ENCODE measurements around the gene FAM222B. TPM values are rescaled to one million over a fixed set of nuclear protein-coding genes. Genes with fewer than 3 reads are reported as not detected.

The FAM222B gene
- total and polyA plus RNA-seq, 9 of the 15 experiments (the other 6 are each of a cell fraction or from before 2014, with no cell fraction given), result 4.0 to 34.6 (median 7.5) TPM

GRCh38 chr17:28720247-28720996 lies 122.2 kb downstream of the FAM222B start (continued):
- TF ChIP-seq REST (IDR thresholded peaks at IDR 0.05; ENCODE audit: borderline replicate concordance) (no peak; the same call in 1 of the 2 replicates), REST (CRISPR knock-in tag; IDR thresholded peaks at IDR 0.05; ENCODE audit: low read depth) (no peak), MLLT1 (IDR thresholded peaks at IDR 0.05) (peak in 1 of 2 experiments; percentile 11; a peak in 2 of 4 replicates), ZNF695 (CRISPR knock-in tag; IDR thresholded peaks at IDR 0.05) (0 out of 2 replicates have a peak, but pooled peaks have one; percentile 32), FOXK2 (conservative IDR thresholded peaks at IDR 0.05 in 1 of 2, IDR thresholded peaks at IDR 0.05 in 1 of 2; ENCODE audit: low read depth in 2 of 2) (peak in 1 of 2 experiments; percentile 30; a peak in 1 of 4 replicates), EGR1 (conservative IDR thresholded peaks at IDR 0.05) (no peak), MAFG (tag; conservative IDR thresholded peaks at IDR 0.05) (no peak), HMG20B (CRISPR knock-in tag; IDR thresholded peaks at IDR 0.05) (no peak), ZNF232 (CRISPR knock-in tag; IDR thresholded peaks at IDR 0.05) (no peak), ZNF277 (CRISPR knock-in tag; IDR thresholded peaks at IDR 0.05; ENCODE audit: borderline replicate concordance) (no peak), NCOA2 (IDR thresholded peaks at IDR 0.05; ENCODE audit: partially characterized antibody in 2 of 2) (no peak), PKNOX1 (IDR thresholded peaks at IDR 0.05) (no peak), POLR2H (tag; IDR thresholded peaks at IDR 0.05; ENCODE audit: low read depth) (no peak)
- TF ChIP-seq, protein P1, sequence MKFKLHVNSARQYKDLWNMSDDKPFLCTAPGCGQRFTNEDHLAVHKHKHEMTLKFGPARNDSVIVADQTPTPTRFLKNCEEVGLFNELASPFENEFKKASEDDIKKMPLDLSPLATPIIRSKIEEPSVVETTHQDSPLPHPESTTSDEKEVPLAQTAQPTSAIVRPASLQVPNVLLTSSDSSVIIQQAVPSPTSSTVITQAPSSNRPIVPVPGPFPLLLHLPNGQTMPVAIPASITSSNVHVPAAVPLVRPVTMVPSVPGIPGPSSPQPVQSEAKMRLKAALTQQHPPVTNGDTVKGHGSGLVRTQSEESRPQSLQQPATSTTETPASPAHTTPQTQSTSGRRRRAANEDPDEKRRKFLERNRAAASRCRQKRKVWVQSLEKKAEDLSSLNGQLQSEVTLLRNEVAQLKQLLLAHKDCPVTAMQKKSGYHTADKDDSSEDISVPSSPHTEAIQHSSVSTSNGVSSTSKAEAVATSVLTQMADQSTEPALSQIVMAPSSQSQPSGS (CRISPR knock-in tag; IDR thresholded peaks at IDR 0.05), result no peak

All from K562 (cell line).